ENCODE data around the gene PEAK3. TPM values are rescaled to one million over a fixed set of nuclear protein-coding genes. Genes with fewer than 3 reads are reported as not detected.

PEAK3 gene
- total RNA-seq, 2 donors from 2014 or later, result 0.66 to 0.78 TPM

GRCh38 chr19:2261438-2262172 is 20.4 kb downstream of the PEAK3 start:
- TF ChIP-seq CTCF (IDR thresholded peaks at IDR 0.05), result peak in 6 of 7 experiments; percentile 30 to 53 (median 42)
- no peak for TF ChIP-seq POLR2A (IDR thresholded peaks at IDR 0.05)
- ATAC-seq, result no peak

GRCh38 chr19:2260341-2260805 is 21.6 kb downstream of the PEAK3 start:
- Histone ChIP-seq H3K36me3 (replicated peaks in 1 of 2; ENCODE audit: insufficient read depth in 1 of 2, low read depth in 2 of 2) (no peaks in the 10 kb centered on the region), H3K27me3 (no peaks in the 10 kb centered on the region), H3K27ac (no peak overlapping the region), H3K4me1 (no peaks in the 10 kb centered on the region), H3K9me3 (no peaks in the 10 kb centered on the region), H3K4me3 (no peak overlapping the region)
- no peak for DNase-seq
- no peak for ATAC-seq
- WGBS, 2 donors, result 82 to 83% methylated on average over 11 of the region's 11 CpGs
- intact Hi-C loops (cut with DNase I), result no loop called here
- no peak for TF ChIP-seq POLR2A (IDR thresholded peaks at IDR 0.05)
- no peak for TF ChIP-seq CTCF (IDR thresholded peaks at IDR 0.05)

More at GRCh38 chr19:2261438-2262172, 20.4 kb downstream of the PEAK3 start:
- intact Hi-C loops (cut with DNase I), result no loop called here
- no peaks in the 10 kb centered on the region for H3K27me3 ChIP-seq
- H3K4me1 ChIP-seq, result peaks cover 3% of the 10 kb centered on the region
- WGBS, 2 donors, result 44 to 62% methylated on average over 5 to 7 of the region's 7 CpGs
- H3K27ac ChIP-seq, result no peak overlapping the region
- no peak overlapping the region for H3K4me3 ChIP-seq
- DNase-seq, result peak in 3 of 4 donors; percentile 51 to 68 (median 53)
- no peaks in the 10 kb centered on the region for H3K9me3 ChIP-seq
- no peaks in the 10 kb centered on the region for H3K36me3 ChIP-seq (replicated peaks in 1 of 2; ENCODE audit: insufficient read depth in 1 of 2, low read depth in 2 of 2)

DNA sequence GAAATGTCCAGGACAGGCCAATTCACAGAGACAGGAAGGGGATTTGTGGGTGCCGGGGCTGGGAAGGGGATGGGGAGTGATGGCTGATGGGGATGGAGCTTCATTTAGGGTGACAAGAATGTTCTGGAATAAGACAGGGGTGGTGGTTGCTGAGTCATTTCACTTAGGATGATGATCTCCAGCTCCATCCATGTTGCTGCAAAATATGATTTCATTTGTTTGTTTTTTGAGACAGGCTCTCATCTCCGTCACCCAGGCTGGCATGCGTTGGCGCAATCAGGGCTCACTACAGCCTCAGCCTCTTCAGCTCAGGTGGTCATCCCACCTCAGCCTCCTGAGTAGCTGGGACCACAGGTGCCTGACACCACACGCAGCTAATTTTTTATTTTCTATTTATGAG is 22.6 kb downstream of the PEAK3 start:
- TF ChIP-seq POLR2A (IDR thresholded peaks at IDR 0.05), result no peak
- TF ChIP-seq CTCF (IDR thresholded peaks at IDR 0.05), result no peak
- ATAC-seq, result no peak
- Histone ChIP-seq H3K27ac (no peak overlapping the region), H3K27me3 (no peaks in the 10 kb centered on the region), H3K4me1 (no peaks in the 10 kb centered on the region), H3K36me3 (replicated peaks in 1 of 2; ENCODE audit: insufficient read depth in 1 of 2, low read depth in 2 of 2) (no peaks in the 10 kb centered on the region), H3K4me3 (no peak overlapping the region), H3K9me3 (no peaks in the 10 kb centered on the region)
- DNase-seq, result no peak
- 82 to 86% methylated on average over 5 of the region's 5 CpGs for WGBS, 2 donors
- intact Hi-C loops (cut with DNase I), result no loop called here

- intact Hi-C loops (cut with DNase I), result no loop called here
- H3K36me3 ChIP-seq (replicated peaks in 1 of 2; ENCODE audit: insufficient read depth in 1 of 2, low read depth in 2 of 2), result no peaks in the 10 kb centered on the region
- DNase-seq (no peak), ATAC-seq (no peak)
- no peaks in the 10 kb centered on the region for H3K9me3 ChIP-seq
- TF ChIP-seq CTCF (IDR thresholded peaks at IDR 0.05) (no peak), POLR2A (IDR thresholded peaks at IDR 0.05) (no peak)
- H3K27me3 ChIP-seq, result peaks cover 0 to 20% of the 10 kb centered on the region in 2 donors
- WGBS, 2 donors, result 79 to 82% methylated on average over 16 to 19 of the region's 24 CpGs
- no peak within 1 kb of the TSS for H3K4me3 ChIP-seq
- H3K27ac ChIP-seq, result no peak within 1 kb of the TSS
- H3K4me1 ChIP-seq, result peaks cover 25% of the 10 kb centered on the region
Measured at GRCh38 chr19:2255982-2256685, 25.8 kb downstream of the PEAK3 start, which contains the start of gene JSRP1. Gene JSRP1, minus strand, starts transcription at chr19:2256417. Its CDS starts 1,103 bp downstream, at chr19:2255314.
